HG03457 (cell line): ENCODE results near the gene HOXC9.

Experiments
- ATAC-seq: cut with Tn5 transposase; IDR thresholded peaks from one replicate; pipeline ENCODE4 v1.9.1; 2021; ENCODE audit warnings: moderate number of reproducible peaks; ENCODE audit not compliant: unreplicated experiment

The HOXC9 gene

DNA sequence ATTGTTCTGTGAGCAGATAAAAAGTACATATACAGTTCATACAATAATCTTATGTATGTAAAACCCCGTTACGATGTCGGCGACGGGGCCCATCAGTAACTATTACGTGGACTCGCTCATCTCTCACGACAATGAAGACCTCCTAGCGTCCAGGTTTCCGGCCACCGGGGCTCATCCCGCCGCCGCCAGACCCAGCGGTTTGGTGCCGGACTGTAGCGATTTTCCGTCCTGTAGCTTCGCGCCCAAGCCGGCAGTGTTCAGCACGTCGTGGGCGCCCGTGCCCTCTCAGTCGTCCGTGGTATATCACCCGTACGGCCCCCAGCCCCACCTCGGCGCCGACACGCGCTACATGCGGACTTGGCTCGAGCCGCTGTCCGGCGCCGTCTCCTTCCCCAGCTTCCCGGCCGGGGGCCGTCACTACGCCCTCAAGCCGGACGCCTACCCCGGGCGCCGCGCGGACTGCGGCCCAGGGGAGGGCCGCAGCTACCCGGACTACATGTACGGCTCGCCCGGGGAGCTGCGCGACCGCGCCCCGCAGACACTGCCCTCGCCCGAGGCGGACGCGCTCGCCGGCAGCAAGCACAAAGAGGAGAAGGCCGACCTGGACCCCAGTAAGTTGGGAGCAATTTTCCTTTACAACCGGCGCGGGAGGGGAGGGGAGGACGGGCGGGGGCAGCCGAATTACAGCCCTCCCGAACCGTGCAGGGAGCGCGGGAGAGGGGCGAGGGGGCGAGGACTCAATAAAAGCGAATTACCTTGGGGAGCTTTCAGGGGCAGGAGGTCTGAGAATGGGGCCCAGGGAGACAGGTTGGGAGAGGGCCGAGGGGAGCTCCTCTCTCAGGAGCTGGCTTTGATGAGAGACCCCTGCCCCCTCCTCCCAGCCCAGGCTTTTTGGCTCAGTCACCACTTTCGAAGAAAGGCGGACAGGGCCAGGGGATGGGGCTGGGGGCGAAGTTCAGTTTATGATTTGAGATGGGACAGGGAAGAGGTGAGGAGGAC, at the start of gene HOXC9:
Gene HOXC9 (plus strand): TSS at position 46 of the 999 bp plus-strand sequence. CDS start 28 bp downstream, at position 74.
- no peak for ATAC-seq

DNA sequence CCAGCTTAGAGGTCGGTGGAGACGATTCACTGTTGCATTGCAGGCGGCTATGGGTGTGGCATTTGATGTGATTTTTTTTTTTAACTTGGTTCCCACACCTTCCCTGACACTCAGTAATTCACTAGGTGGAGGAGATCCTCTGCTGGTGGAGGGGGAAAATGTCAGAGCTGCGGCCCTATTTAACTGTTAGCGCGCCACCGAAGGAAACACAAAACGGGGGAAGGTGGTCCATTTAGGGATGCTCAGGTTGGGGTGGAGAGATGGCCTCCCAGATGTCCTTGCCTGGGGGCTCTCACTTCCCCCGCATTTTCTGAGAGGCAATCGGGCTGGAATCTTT, 49.6 kb upstream of the HOXC9 start:
- ATAC-seq, result no peak

- ATAC-seq, result no peak
Observed at GRCh38 chr12:53950789-53951576, 49.0 kb upstream of the HOXC9 start.

- no peak for ATAC-seq
Observed at GRCh38 chr12:53951577-53952334, 48.2 kb upstream of the HOXC9 start.

DNA sequence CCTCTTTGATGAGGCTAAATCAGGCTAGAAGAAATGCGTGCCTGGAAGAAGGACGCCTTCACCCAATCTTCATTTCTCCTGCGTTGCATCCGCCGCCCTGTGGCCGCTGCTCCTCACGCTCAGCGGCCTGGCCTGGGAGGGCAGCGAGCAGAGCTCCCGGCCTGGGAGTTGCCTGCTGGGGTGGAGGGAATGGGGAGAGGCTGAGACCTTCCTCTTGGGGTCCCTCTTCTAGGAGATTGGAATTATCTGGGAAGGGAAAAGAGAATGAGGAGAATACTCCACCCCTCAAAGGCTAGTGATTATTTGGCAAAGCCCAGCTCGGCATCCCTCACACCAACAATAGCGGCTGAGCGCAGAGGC, 47.6 kb upstream of the HOXC9 start:
- no peak for ATAC-seq

- ATAC-seq, result no peak
Observed at GRCh38 chr12:53952871-53953734, 46.9 kb upstream of the HOXC9 start.

- no peak for ATAC-seq
Observed at GRCh38 chr12:53953831-53954693, 45.9 kb upstream of the HOXC9 start.

GRCh38 chr12:53954694-53955035, 45.3 kb upstream of the HOXC9 start, which contains the start of gene HOXC12:
HOXC12 (plus strand) TSS chr12:53954903; CDS start chr12:53954930, 27 bp downstream.
- no peak for ATAC-seq

DNA sequence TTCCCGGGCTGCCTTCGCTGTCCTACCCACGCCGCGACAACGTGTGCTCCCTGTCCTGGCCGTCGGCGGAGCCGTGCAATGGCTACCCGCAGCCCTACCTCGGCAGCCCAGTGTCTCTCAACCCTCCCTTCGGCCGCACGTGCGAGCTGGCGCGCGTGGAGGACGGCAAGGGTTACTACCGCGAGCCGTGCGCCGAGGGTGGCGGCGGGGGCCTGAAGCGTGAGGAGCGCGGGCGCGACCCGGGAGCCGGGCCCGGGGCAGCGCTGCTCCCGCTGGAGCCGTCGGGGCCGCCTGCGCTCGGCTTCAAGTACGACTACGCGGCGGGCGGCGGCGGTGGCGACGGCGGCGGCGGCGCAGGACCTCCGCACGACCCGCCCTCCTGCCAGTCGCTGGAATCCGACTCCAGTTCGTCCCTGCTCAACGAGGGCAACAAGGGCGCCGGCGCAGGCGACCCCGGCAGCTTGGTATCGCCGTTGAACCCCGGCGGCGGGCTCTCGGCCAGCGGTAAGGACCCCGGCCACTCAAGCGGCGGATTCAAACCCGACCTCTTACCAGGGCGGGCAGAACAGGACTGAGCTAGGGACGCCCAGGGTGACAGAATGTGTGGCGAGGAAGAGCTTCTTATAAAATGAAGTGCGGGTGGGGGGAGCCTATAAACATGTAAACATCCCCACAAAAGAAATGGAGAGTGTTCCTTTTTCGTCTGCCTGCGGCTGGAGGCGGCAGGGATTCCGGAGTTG, 44.8 kb upstream of the HOXC9 start:
- no peak for ATAC-seq

- ATAC-seq, result no peak
Observed at GRCh38 chr12:53955776-53956250, 44.1 kb upstream of the HOXC9 start.

- no peak for ATAC-seq
Observed at GRCh38 chr12:53956251-53956887, 43.6 kb upstream of the HOXC9 start.

GRCh38 chr12:53956914-53957536, 42.9 kb upstream of the HOXC9 start:
- ATAC-seq, result no peak

DNA sequence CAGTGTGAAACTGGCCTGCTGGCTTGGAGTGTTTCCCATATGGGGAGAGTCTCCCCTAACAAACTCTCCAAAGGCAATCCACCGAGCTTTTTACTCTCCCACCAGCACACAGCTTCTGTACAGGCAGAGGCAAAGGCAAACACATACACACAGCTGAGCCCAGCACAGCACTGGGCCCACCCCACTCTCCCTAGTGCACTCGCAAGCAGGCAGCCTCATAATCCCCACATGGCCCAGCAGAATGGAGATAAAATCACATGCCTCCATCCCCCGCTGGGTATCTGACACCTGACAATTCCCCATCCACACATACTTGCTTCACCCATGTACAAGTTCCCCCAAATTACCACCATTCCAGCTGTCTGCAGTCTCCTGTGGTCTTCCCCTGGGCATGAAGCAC, 41.8 kb upstream of the HOXC9 start:
- no peak for ATAC-seq

DNA sequence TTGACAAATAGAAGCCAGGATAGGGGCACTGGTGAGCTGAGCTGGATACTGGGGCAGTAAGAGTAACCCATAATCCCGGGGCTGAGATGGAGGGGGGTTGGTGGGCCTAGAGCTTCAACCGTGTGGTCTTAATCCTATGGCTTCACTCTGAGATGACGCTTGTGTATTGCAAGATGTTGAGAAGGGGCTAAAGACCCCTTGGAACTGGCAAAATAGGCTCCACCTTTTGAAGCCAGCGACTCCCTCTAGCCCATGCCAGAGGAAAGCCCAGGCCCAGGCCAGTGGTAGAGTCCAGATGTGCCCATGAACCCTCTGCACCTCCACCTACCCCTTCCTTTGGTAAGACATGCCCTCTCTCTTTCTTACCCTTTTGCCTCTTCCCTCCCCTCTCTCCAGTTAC, 40.6 kb upstream of the HOXC9 start:
- ATAC-seq, result no peak

- no peak for ATAC-seq
Observed at GRCh38 chr12:53960187-53961024, 39.6 kb upstream of the HOXC9 start.

- no peak for ATAC-seq
Observed at GRCh38 chr12:53961025-53961761, 38.8 kb upstream of the HOXC9 start.
